GM19463 (cell line): Measurements from ENCODE around the gene ILKAP.

Experiments
- ATAC-seq: cut with Tn5 transposase; IDR thresholded peaks from one replicate; pipeline ENCODE4 v1.9.1; 2021; ENCODE audit warnings: mild to moderate bottlenecking, moderate library complexity; ENCODE audit not compliant: unreplicated experiment

ILKAP gene, protein sequence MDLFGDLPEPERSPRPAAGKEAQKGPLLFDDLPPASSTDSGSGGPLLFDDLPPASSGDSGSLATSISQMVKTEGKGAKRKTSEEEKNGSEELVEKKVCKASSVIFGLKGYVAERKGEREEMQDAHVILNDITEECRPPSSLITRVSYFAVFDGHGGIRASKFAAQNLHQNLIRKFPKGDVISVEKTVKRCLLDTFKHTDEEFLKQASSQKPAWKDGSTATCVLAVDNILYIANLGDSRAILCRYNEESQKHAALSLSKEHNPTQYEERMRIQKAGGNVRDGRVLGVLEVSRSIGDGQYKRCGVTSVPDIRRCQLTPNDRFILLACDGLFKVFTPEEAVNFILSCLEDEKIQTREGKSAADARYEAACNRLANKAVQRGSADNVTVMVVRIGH

GRCh38 chr2:238203094-238203972 lies at the start of gene ILKAP:
ILKAP (minus strand) TSS chr2:238203695; CDS start chr2:238203553, 142 bp downstream.
- peak; percentile 97 for ATAC-seq

DNA sequence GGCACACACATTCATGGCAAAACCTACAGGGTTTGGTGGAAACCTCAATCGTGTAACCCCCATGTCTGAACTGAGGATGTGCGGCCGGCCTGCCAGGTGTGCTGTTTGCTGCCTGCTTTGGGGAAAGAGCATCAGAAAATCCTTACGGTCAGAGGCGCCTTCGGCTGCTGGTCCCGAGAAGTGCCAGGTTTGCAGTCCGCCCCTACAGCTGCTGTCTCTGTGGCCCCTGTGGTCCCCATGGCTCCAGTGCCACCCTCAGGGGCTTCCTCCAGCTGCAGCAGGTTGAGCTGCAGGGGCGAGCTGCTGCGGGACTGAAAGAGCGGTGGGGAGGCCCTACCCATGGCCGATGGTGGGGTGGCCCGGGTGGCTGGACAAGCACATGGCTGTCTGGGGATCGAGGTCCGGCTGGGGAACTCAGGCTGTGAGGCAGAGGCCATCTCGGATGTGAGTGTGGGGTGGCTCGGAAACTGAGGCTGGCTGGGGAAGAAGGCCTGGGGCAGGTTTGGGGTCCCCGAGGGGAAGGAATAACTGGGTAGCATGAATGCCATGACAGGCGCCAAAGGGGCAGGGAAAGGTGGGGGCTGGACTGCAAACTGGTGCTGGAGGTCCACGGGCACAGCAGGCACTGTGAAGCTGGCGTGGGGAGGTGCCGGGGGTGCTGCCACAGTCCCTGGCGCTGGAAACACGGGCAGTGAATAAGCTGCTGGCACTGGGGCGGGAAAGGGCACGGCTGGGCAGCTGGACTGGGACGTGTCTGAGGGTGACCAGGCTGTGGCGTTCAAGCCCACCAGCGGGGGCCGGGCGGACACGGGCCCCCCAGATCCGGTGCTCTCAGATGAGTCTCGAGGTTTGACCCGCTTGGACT lies 49.5 kb upstream of the ILKAP start:
- no peak for ATAC-seq

DNA sequence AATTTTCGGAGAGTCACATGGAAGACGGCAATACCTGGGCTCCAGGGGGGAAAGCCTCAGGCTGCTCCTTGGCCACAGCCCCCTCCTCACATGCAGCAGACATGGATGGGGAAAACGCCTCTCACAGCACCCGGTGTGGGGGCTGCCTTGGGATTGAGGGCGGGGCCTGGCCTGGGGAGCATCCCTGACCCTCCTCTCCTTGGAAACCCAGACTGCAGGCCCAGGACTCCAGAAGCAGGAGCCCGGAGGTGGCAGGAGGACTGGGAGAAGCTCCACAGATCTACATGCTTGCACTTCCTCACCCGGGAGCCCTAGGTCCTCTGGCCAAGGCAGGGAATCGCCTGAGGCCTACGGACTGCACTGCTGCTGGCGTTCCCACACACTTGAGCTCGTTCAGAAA lies 48.5 kb upstream of the ILKAP start:
- ATAC-seq, result no peak

GRCh38 chr2:238251331-238251730 lies 47.8 kb upstream of the ILKAP start:
- no peak for ATAC-seq

- no peak for ATAC-seq
Observed at GRCh38 chr2:238250896-238251295, 47.4 kb upstream of the ILKAP start.

DNA sequence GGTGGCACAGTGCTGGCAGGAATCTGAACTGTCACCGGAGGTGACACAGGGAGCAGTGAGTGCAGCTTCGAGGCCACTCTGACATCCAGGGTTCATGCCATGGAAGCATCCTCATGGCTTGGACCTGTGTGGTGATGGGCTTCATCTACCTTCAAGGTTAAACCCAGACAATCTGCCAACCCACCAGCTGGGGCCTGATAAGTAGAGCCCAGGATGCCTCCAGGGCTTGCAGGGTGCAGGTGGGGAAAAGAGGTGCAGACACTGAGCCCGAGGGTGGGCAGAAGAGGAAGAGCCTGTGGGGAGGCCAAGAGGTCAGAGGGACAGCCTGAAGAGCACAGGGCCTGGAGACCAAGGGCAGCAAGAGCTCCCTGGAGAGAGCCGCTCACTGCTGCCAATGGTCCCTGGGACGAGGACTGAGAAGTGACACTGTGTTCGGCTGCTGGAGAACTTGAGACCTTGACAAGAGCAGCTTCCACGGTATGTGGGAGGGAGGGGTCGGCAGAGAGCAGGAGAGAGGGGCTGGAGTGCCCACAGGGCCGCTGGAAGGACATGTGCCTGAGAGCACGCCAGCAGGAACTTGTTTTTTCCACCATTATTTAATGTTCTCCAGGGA lies 44.5 kb upstream of the ILKAP start:
- no peak for ATAC-seq

DNA sequence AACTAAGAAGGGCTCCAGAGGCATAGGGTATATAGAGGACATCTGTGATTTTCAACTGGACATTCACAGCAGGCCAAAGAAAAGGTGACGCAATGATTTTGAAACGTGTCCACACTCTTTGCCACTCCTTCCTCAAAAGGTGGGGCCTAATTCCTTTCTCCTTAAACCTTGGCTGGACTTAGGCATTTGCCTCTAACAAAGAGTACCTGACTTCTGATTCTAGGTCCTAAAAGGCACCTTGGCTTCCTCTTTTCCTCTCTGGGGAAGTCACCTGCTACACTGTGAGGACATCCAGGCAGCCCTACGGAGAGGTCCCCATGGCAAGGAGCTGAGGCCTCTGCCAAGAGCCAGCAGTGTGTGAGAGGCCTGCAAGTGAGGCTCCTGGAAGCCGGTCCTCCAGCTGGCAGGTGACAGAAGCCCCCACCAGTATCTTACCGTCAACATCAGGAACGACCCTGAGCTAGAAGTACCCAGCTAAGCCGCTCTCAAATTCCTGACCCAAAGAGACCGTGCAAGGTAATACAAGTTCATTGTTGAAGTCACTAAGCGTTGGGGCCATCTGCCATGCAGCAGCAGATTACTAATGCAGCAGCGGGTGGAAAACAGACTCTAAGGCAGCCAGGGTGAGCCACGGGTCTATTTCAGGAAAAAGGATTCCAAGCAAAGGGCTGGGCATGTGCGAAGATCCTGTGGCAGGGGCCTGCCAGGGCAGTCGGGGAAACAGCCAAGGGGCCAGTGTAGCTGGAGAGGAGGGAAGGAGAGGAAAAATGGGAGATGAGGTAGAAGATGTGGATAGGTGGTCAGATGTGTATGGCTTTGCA lies 43.7 kb upstream of the ILKAP start:
- no peak for ATAC-seq

- ATAC-seq, result no peak
Observed at GRCh38 chr2:238244151-238244550, 40.7 kb upstream of the ILKAP start.

- no peak for ATAC-seq
Observed at GRCh38 chr2:238243496-238244076, 40.1 kb upstream of the ILKAP start.

DNA sequence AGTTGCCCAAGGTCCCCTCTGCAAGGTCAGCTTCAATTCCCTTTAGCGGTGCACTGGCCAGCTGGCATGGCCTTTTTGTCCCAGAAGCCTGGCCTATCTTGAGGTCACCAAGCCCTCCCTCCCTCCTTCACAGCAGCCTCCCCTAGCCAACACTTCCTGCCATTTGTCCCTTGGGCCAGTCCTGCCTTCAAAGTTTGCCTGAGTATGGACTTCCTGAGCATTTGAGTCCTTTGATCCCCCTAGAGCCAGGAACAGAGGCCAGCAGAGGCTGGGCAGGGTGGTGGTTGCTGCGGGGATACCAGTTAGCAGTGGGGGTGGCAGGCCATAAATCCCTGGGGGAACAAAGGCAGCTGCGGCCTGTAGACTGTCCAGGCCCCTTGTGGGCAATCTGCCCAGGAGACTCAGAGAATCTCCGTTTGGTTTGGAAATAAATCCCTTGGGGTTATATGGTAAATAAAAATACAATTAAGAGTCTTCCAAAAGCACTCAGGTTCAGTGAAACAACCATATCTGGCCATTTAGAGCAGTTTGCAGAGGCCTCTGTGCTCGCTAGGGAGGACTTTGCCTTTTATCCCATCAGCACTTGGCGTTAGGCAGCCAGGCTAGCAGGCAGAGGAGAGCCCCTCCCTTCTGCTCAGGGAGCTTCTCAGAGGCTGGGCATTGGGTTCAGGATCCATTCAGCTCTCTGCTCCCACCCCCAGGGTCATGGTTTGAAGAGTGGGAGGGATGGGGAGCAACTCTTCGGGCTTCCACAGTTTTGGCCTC lies 39.4 kb upstream of the ILKAP start:
- ATAC-seq, result no peak

DNA sequence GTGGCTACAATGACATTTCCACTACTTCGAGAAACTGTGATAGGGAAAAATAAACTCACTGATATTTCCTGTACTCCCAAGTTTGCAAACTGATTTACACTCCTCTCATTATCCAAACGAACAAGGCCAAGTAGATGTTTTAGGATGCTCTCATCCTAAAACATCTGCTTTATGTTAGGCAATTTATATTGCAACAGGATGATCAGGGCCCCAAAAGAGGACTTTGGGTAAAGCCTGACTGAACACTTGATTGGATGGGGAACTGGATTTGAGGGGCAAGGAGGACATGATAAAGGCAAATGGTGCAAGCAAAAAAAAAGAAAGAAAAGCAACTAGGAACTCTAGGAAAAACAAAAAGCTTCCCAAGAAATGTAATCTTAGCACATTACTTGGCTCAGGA lies 38.5 kb upstream of the ILKAP start:
- ATAC-seq, result no peak

- ATAC-seq, result no peak
Observed at GRCh38 chr2:238240757-238241711, 37.5 kb upstream of the ILKAP start.

GRCh38 chr2:238239863-238240756 lies 36.6 kb upstream of the ILKAP start, which contains the start of gene HES6:
HES6 (minus strand) TSS chr2:238240038; CDS start chr2:238239905, 133 bp downstream.
- peak; percentile 83 for ATAC-seq

GRCh38 chr2:238239543-238239862 lies 36.0 kb upstream of the ILKAP start:
- peak; percentile 8 for ATAC-seq

DNA sequence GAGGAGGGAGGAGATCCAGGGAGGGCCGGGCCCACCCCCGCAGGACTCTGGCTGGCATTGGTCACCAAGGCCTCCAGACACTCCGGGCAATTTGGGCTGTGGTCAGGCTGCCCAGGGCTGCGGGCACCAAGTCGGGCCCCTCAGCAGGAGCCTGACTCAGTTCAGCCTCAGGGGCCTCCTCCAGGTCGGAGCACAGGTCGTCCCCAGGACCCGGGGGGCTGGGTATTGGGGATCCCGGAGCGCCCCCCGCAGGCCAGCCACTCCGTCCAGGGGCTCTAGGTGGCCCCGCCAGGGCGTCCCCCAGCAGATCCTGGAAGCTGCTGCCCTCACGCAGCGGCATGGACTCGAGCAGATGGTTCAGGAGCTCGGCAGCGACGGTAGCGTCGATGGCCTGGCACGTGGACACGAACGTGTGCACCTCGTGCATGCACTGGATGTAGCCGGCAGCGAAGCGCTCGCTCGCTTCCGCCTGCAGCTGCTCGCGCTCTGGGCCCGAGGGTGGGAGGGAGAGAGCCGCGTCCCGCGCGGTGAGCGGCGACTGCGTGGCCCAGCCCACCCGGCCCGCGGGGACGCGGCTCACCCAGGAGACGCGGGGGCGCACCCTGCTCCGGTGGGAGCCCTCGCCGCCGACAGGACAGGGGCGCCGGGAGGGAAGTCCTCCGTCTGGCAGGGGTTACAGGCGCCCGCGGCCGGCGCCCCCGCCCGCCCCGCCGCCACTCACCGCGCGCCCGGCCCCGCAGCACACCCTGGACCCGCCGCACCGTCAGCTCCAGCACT lies 35.5 kb upstream of the ILKAP start:
- peak; percentile 1 for ATAC-seq

DNA sequence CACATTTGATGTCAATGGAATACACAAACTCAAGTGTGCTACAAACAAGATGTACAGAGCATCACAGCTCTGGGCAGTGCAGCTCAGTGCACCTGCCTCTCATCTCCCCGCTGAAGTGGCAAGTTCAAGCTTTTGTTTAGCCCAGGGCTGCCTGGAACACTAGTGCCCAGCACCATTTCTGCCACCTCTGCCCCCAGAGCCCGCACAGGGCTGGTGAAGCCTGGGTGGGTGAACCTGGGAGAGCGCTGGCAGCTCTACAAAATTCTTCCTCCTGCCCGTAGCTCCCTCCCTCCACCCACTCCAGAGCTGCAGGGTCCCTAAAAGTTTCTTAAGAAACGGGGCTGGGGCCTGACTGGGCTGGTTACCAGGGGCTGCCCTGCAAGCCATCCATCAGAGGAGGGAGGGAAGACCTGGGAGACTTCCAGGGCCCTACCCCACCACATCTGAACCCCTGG lies 34.8 kb upstream of the ILKAP start:
- ATAC-seq, result no peak
